Lower leg skin (tissue), 4 donors: Measurements from ENCODE around the gene HMGXB4. TPM values are rescaled to one million over a fixed set of nuclear protein-coding genes. Genes with fewer than 3 reads are reported as not detected.

Experiments used
- DNase-seq, 2 donors: peaks; one replicate each; pipeline ENCODE4 v3.0.0-alpha.2; 2019; ENCODE audit warnings: low spot score in 2 of 2
- H3K4me3 ChIP-seq: fragments of 200-600 bp; sonication (generic); 2 replicates; pipeline ENCODE4 v1.5.1; 2017; ENCODE audit warnings: mild to moderate bottlenecking, low read depth; ENCODE audit not compliant: poor library complexity, severe bottlenecking
- POLR2A ChIP-seq, 2 donors: fragments of 450-650 bp; IDR thresholded peaks; one replicate each; pipeline ENCODE4 v1.6.1; 2016 to 2017; ENCODE audit warnings: antibody characterized with exemption in 2 of 2, mild to moderate bottlenecking in 1 of 2, moderate library complexity in 1 of 2
- WGBS, 2 donors: methylation state at CpG; one replicate each; pipeline ENCODE4 v1.1.5; 2018; 5-methylcytosine and 5-hydroxymethylcytosine counted together
- intact Hi-C: fragments of 100-400 bp; cut with DNase I; formaldehyde crosslinking; loops from one replicate; pipeline ENCODE4 v1.15.0; 2023; ENCODE audit warnings: low total_unique reads
- total RNA-seq, 4 donors: library from RNA; depleted of rRNA; stranded (reverse); fragments of >200 nt; gene quantifications; one replicate each; pipeline ENCODE4 v1.1.0, GENCODE V29; 2016
- TF ChIP-seq, protein P1 (sequence below), 3 donors: fragments of 450-650 bp; IDR thresholded peaks; one replicate each; pipeline ENCODE4 v1.5.1; 2016; ENCODE audit warnings: antibody characterized with exemption in 3 of 3, mild to moderate bottlenecking in 3 of 3, moderate library complexity in 2 of 3

The HMGXB4 gene, protein sequence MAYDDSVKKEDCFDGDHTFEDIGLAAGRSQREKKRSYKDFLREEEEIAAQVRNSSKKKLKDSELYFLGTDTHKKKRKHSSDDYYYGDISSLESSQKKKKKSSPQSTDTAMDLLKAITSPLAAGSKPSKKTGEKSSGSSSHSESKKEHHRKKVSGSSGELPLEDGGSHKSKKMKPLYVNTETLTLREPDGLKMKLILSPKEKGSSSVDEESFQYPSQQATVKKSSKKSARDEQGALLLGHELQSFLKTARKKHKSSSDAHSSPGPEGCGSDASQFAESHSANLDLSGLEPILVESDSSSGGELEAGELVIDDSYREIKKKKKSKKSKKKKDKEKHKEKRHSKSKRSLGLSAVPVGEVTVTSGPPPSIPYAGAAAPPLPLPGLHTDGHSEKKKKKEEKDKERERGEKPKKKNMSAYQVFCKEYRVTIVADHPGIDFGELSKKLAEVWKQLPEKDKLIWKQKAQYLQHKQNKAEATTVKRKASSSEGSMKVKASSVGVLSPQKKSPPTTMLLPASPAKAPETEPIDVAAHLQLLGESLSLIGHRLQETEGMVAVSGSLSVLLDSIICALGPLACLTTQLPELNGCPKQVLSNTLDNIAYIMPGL
- total RNA-seq: 10 to 100 TPM; 15.1 to 28.3 (median 18.6) TPM

DNA sequence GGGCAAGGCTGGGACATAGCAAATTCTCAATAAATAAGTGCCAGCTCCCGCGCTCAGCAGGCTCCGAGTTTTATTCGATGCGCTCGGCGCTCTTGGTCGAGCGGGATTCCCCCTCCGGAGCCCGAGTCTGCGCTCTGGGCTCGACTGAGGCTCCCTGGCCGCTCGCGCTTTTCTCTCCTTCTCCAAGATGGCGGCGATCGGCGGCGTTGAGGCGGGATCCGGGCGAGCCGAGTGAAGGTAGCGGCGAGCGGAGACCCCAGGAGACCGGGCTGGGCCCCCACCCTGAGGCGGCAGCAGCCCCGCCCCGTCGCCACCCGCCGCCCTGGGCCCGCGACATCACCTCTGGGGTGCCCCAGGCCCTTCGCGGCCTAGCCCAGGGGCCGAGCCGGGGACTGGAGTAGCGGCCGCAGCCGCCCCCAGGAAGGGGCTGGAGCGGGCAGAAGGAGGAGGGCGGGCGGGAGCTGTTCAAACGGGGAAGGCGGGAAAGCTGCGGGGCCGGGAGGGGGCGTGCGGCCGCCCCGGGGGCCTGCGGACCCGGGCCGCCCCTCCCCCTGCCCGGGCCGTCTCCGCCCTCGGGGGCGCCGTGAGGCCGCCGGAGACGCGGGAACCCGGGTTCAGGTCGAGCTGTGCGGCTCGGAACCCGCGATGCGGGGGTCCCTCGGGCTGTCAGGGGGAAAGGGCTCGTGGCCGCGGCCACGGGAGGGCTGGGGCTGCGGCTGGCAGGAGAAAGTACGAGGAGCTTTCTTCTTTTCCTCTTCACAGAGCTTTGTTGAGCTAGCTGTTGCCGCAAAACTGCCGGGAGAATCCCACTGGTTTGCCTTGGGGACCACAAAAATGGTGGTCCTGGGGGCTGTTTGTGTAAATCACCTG lies at the start of gene HMGXB4:
Gene HMGXB4, plus strand, starts transcription at position 173 of the 870 bp plus-strand sequence. CDS start 4,898 bp downstream, outside the sequence.
- H3K4me3 ChIP-seq: peak within 1 kb of the TSS; percentile 78
- TF ChIP-seq, protein P1, sequence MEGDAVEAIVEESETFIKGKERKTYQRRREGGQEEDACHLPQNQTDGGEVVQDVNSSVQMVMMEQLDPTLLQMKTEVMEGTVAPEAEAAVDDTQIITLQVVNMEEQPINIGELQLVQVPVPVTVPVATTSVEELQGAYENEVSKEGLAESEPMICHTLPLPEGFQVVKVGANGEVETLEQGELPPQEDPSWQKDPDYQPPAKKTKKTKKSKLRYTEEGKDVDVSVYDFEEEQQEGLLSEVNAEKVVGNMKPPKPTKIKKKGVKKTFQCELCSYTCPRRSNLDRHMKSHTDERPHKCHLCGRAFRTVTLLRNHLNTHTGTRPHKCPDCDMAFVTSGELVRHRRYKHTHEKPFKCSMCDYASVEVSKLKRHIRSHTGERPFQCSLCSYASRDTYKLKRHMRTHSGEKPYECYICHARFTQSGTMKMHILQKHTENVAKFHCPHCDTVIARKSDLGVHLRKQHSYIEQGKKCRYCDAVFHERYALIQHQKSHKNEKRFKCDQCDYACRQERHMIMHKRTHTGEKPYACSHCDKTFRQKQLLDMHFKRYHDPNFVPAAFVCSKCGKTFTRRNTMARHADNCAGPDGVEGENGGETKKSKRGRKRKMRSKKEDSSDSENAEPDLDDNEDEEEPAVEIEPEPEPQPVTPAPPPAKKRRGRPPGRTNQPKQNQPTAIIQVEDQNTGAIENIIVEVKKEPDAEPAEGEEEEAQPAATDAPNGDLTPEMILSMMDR (IDR thresholded peaks at IDR 0.05): no peak
- no peak for TF ChIP-seq POLR2A (IDR thresholded peaks at IDR 0.05)
- intact Hi-C loops: no loop called here
- 0 to 1% methylated on average over 40 to 58 of the region's 84 CpGs for WGBS, 2 donors
- peak; percentile 79 to 97 for DNase-seq

- H3K4me3 ChIP-seq: no peak overlapping the region
- DNase-seq: no peak
- intact Hi-C loops: no loop called here
- TF ChIP-seq POLR2A (IDR thresholded peaks at IDR 0.05): no peak
- TF ChIP-seq, protein P1 (IDR thresholded peaks at IDR 0.05): no peak
- 68 to 88% methylated on average over 4 of the region's 4 CpGs for WGBS, 2 donors
These were observed 49.3 kb upstream of the HMGXB4 start for GRCh38 chr22:35208003-35208402.

- DNase-seq: peak in 1 of 2 donors; percentile 37
- WGBS, 2 donors: 80 to 87% methylated on average over 7 of the region's 7 CpGs
- intact Hi-C loops: no loop called here
- H3K4me3 ChIP-seq: no peak overlapping the region
- no peak for TF ChIP-seq POLR2A (IDR thresholded peaks at IDR 0.05)
- TF ChIP-seq, protein P1 (IDR thresholded peaks at IDR 0.05): no peak
These were observed 48.1 kb upstream of the HMGXB4 start for GRCh38 chr22:35209203-35209602.

DNA sequence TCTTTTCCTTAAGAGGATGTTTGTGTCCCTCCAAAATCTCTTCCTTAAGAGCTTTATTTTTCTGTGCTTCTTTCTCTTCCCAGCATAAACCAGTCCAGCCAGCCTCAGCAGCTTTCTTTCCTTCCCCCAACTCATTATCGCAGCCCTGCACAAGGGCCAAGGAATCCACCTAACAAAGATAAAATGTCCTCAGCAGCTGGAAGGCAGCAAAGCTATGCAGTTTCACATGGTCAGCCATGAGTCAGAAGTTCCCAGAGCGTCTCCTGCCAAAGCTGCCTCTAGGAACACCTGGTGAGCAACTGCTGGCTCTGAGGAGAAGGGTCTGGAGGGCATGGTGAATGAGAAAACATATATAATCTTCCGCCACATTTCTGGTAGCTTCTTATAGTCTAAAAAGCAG lies 45.3 kb upstream of the HMGXB4 start:
- H3K4me3 ChIP-seq: no peak overlapping the region
- TF ChIP-seq, protein P1 (IDR thresholded peaks at IDR 0.05): no peak
- no peak for TF ChIP-seq POLR2A (IDR thresholded peaks at IDR 0.05)
- intact Hi-C loops: no loop called here
- 47 to 51% methylated on average over 3 of the region's 3 CpGs for WGBS, 2 donors
- no peak for DNase-seq

DNA sequence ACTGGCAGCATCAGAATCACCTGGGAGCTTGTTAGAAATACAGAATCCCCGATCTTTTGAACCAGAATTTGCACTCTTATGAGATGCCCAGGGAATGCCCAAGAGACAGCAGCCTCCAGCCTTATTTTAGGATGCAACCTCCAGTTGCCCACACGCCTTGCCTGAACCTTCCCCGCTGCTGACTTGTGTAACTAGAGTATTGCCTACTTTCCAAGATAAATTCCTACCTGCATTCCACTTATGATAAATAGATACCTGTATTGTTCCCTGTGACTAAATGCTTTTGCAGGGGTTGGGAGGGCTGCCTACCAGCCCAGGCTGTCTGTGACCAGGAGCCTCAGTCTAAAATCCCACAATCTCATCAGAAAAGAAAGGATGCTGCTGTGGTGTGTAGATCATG lies 44.3 kb upstream of the HMGXB4 start:
- no peak for DNase-seq
- no peak overlapping the region for H3K4me3 ChIP-seq
- TF ChIP-seq, protein P1 (IDR thresholded peaks at IDR 0.05): no peak
- no peak for TF ChIP-seq POLR2A (IDR thresholded peaks at IDR 0.05)
- 65 to 76% methylated on average over 3 of the region's 3 CpGs for WGBS, 2 donors
- intact Hi-C loops: no loop called here
